GM18867 (cell line): ENCODE measurements around the gene TNRC6C.
A peak's percentile ranks its signal among the peaks of the same experiment; 100 is the strongest.

Source experiments
- ATAC-seq: cut with Tn5 transposase; IDR thresholded peaks from one replicate; pipeline ENCODE4 v1.9.1; 2021; ENCODE audit warnings: mild to moderate bottlenecking, moderate library complexity; ENCODE audit not compliant: unreplicated experiment

TNRC6C gene, protein sequence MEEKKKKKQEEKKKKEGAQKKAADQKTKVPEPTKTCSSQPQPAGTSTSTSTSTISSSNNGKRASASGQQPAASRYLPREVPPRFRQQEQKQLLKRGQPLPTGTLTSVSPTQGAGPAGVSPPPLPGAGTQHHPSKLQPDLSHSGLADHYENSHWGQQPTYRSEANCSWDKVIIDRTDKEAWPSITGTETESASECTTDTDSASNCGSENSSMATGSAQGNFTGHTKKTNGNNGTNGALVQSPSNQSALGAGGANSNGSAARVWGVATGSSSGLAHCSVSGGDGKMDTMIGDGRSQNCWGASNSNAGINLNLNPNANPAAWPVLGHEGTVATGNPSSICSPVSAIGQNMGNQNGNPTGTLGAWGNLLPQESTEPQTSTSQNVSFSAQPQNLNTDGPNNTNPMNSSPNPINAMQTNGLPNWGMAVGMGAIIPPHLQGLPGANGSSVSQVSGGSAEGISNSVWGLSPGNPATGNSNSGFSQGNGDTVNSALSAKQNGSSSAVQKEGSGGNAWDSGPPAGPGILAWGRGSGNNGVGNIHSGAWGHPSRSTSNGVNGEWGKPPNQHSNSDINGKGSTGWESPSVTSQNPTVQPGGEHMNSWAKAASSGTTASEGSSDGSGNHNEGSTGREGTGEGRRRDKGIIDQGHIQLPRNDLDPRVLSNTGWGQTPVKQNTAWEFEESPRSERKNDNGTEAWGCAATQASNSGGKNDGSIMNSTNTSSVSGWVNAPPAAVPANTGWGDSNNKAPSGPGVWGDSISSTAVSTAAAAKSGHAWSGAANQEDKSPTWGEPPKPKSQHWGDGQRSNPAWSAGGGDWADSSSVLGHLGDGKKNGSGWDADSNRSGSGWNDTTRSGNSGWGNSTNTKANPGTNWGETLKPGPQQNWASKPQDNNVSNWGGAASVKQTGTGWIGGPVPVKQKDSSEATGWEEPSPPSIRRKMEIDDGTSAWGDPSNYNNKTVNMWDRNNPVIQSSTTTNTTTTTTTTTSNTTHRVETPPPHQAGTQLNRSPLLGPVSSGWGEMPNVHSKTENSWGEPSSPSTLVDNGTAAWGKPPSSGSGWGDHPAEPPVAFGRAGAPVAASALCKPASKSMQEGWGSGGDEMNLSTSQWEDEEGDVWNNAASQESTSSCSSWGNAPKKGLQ (N-terminal part only)

GRCh38 chr17:77957857-77958715 lies at the start of gene TNRC6C:
Gene TNRC6C, plus strand, starts transcription at chr17:77958703. Its CDS starts 45,504 bp downstream, at chr17:78004207.
- peak; percentile 86 for ATAC-seq

DNA sequence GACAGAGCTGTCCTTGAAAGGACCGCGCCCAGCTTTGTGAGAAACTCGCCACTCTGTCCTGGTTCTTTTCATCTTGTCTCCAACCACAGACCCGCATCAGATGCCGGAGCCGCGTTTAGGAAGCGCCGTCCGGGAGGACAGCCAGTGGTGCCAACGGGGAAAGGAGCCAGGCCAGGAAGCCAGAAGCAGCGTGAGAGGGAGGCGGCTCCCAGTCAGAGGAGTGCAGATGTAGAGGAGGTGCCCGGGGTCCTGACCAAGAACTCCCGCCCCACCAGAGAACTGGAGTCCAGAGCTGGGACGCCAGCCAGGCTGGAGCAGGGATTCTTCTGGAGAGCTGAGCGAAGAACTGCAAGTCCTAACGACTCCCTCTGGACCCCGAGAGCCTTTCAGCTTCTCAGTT lies 49.3 kb upstream of the TNRC6C start:
- ATAC-seq, result no peak

- ATAC-seq, result no peak
Measured at GRCh38 chr17:77909816-77910215, 48.7 kb upstream of the TNRC6C start.

- no peak for ATAC-seq
Measured at GRCh38 chr17:77914385-77915254, 43.9 kb upstream of the TNRC6C start.

DNA sequence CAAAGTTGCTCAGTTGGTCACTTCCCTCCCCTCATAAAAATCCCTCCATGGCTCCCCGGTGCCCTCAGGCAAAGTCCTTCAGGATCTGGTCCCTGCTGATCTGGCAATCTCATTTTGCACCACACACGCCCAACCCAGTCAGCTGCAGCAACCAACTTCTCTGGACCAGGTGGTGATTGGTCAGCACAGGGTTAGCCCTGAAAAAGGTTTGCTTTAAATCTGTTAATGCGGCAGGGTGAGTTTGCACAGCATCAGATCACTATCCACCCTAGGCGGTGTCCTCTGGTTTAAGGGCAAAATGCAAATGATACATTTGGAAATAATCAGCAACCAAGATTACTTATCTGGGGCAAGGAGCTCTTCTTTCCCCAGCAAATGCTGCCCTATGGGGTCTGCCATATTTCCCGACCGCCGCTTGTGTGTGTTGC lies 42.9 kb upstream of the TNRC6C start:
- ATAC-seq, result no peak

DNA sequence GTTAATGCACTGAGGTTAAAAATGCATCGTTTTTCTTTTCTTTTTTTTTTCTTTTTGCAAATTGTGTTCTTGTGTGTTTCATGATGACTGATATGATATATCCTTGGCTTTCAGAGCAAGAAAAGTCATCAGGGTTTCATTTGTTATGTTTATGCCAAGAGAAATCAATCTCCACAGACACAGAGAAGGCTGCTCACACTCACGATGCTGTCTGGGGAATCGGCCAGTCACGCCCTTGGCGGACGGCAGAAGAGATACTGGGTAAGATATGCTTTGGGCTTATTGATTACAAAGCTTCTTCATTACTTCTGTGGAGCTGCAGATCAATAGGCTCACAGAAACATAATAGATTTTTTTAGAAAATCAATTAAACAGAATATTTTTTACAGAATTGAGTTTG lies 42.2 kb upstream of the TNRC6C start:
- ATAC-seq, result no peak

- no peak for ATAC-seq
Measured at GRCh38 chr17:77916703-77917481, 41.6 kb upstream of the TNRC6C start.

GRCh38 chr17:77919276-77919675 lies 39.2 kb upstream of the TNRC6C start:
- ATAC-seq, result no peak

GRCh38 chr17:77923135-77923534 lies 35.4 kb upstream of the TNRC6C start:
- ATAC-seq, result no peak

- no peak for ATAC-seq
Measured at GRCh38 chr17:77923776-77924513, 34.6 kb upstream of the TNRC6C start.

- ATAC-seq, result no peak
Measured at GRCh38 chr17:77924757-77925336, 33.7 kb upstream of the TNRC6C start.

GRCh38 chr17:77925831-77926543 lies 32.5 kb upstream of the TNRC6C start:
- no peak for ATAC-seq

DNA sequence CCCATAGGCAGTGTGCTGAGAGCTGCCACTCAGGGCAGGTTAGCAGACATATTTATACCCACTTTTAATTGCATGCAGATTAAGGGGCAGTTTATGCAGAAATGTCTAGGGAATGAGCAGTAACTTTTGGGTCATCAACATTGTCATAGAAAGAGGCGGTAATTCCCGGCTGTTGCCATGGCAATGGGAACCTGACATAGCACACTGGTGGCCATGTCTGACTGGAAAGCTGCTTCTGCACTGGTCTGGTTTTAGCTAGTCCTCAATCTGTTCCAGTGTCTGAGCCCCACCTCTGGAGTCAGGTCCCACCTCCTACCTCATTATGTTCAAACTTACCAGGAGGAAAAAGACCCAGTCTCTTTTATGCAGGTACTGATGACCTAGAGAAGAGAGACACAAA lies 31.5 kb upstream of the TNRC6C start:
- ATAC-seq, result no peak

DNA sequence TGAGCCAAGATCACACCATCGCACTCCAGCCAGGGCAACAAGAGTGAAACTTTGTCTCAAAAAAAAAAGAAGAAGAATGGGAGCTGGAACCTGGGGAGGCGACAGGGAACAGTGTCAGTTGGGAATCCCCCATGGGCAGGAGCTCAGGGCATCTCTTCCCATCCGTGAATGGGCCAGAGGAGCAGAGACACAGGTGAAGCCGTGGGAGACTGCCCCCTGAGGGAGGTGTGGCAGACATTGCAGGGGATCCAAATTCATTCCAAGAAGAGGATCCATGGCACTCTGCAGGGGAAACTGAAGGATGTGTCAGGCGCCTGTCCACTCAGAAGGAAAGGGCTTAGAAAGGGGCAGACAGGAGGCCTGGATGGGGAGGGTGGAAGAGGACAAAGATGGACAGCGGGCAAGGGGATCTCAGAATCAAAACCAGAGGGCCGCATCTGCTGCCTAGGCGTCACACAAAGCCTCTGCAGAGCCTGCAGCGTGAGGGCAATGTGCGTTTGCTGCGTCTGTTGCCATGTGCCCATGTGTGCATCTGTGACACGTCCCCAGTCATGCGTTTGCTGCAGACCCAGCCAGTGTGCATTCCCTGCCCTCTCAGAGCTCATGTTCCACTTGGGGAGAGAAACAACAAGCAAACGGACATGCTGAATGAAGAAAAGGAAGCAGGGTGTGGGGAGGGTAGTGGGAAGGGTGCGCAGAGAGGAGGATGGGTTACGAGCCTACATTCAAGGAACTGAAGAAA lies 30.6 kb upstream of the TNRC6C start:
- no peak for ATAC-seq

DNA sequence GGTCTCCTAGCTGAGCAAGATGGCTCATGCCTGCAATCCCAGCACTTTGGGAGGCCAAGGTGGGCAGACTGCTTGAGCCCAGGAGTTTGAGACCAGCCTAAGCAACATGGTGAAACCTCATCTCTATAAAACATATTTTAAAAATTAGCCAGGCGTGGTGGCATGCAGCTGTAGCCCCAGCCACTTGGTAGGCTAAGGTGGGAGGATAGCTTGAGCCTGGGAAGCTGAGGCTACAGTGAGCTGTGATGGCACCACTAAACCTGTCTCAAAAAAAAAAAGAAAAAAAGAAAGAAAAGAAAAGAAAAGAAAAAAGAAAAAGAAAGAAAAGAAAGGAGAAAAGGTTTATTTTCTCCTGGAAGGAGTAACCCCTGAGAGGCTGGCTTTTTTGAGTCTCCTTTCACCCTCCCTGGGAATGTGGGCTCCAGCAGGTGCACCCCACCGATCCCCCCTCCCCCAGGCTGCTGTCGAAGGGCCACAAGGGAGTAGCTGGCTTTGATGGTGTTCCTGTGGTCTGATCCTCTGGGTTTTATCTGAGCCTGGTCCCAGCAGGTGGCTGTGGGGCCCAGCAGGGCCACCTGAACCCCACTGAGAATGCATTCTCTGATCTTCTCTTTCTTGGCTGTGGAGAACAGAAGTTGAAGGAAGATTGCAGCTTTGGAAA lies 29.9 kb upstream of the TNRC6C start:
- ATAC-seq, result no peak

- ATAC-seq, result no peak
Measured at GRCh38 chr17:77929180-77929564, 29.3 kb upstream of the TNRC6C start.
